WTC11 (cell line): ENCODE measurements around the gene HNRNPH3. TPM values are rescaled to one million over a fixed set of nuclear protein-coding genes. Genes with fewer than 3 reads are reported as not detected.

Source experiments
- ATAC-seq: fragments of 200-7000 bp; cut with Tn5 transposase; 2 replicates; pipeline ENCODE4 v1.10.0; 2021; ENCODE audit warnings: mild to moderate bottlenecking, moderate library complexity
- CTCF ChIA-PET: fragments of 300-600 bp; sonication (Branson Sonifier 250); formaldehyde crosslinking; loops from one replicate; lab custom pipeline; 2021; ENCODE audit warnings: antibody characterized with exemption; lab: Charles Lee
- POLR2A ChIA-PET: fragments of 350-600 bp; sonication (Branson Sonifier 250); formaldehyde crosslinking; loops from one replicate; lab custom pipeline; 2021; ENCODE audit warnings: antibody characterized with exemption; lab: Charles Lee
- DNase-seq: peaks from one replicate; pipeline ENCODE4 v3.0.0; 2021; ENCODE audit warnings: low spot score
- H3K27ac Mint-ChIP-seq: 2 replicates; pipeline ENCODE4 v1.8.0; 2021; ENCODE audit warnings: mixed read lengths
- H3K27me3 Mint-ChIP-seq: 2 replicates; pipeline ENCODE4 v1.8.0; 2021; ENCODE audit warnings: low read depth, mild to moderate bottlenecking, moderate library complexity, mixed read lengths
- H3K36me3 Mint-ChIP-seq: 2 replicates; pipeline ENCODE4 v1.8.0; 2021; ENCODE audit warnings: mixed read lengths
- H3K4me1 Mint-ChIP-seq: 2 replicates; pipeline ENCODE4 v1.8.0; 2022; ENCODE audit warnings: mixed read lengths
- H3K4me3 Mint-ChIP-seq: 2 replicates; pipeline ENCODE4 v1.8.0; 2021; ENCODE audit warnings: mild to moderate bottlenecking, moderate library complexity, mixed read lengths
- H3K9me3 Mint-ChIP-seq: 2 replicates; pipeline ENCODE4 v1.8.0; 2021; ENCODE audit warnings: mixed read lengths
- ATF1 ChIP-seq: sonication (generic); formaldehyde crosslinking; IDR thresholded peaks from 2 replicates; pipeline ENCODE4 v1.8.1; 2023; ENCODE audit warnings: mild to moderate bottlenecking, moderate library complexity, missing genetic modification reagents
- CBFB ChIP-seq: sonication (generic); formaldehyde crosslinking; IDR thresholded peaks from 2 replicates; pipeline ENCODE4 v1.8.1; 2022; ENCODE audit warnings: mild to moderate bottlenecking, low read depth, missing genetic modification reagents
- CREB1 ChIP-seq: sonication (generic); formaldehyde crosslinking; IDR thresholded peaks from 2 replicates; pipeline ENCODE4 v1.8.0; 2023; ENCODE audit warnings: mild to moderate bottlenecking, missing genetic modification reagents
- EMX1 ChIP-seq: fragments of 250-450 bp; sonication (Bioruptor Pico); IDR thresholded peaks from 2 replicates; pipeline ENCODE4 v1.8.0; 2021; ENCODE audit warnings: mild to moderate bottlenecking
- ESRRA ChIP-seq: sonication (generic); formaldehyde crosslinking; IDR thresholded peaks from 2 replicates; pipeline ENCODE4 v1.8.1; 2022; ENCODE audit warnings: mild to moderate bottlenecking, missing genetic modification reagents, borderline replicate concordance
- FOXK1 ChIP-seq: sonication (generic); formaldehyde crosslinking; IDR thresholded peaks from 2 replicates; pipeline ENCODE4 v1.8.0; 2022; ENCODE audit warnings: mild to moderate bottlenecking, moderate library complexity, missing genetic modification reagents
- GTF2I ChIP-seq: fragments of 250-450 bp; sonication (Bioruptor Pico); conservative IDR thresholded peaks from 2 replicates; pipeline ENCODE4 v1.4.0; 2021; ENCODE audit warnings: mild to moderate bottlenecking
- HMGA2 ChIP-seq: fragments of 250-450 bp; sonication (Bioruptor Pico); IDR thresholded peaks from 2 replicates; pipeline ENCODE4 v1.4.0; 2021; ENCODE audit warnings: mild to moderate bottlenecking, moderate library complexity
- KAT7 ChIP-seq: sonication (generic); formaldehyde crosslinking; IDR thresholded peaks from 2 replicates; pipeline ENCODE4 v1.8.1; 2023; ENCODE audit warnings: missing genetic modification reagents, mild to moderate bottlenecking, borderline replicate concordance
- NFYB ChIP-seq: sonication (generic); formaldehyde crosslinking; conservative IDR thresholded peaks from 2 replicates; pipeline ENCODE4 v1.8.0; 2022; ENCODE audit warnings: low read depth, missing genetic modification reagents
- NR1H2 ChIP-seq: sonication (generic); formaldehyde crosslinking; IDR thresholded peaks from 2 replicates; pipeline ENCODE4 v1.9.0; 2021; ENCODE audit warnings: mild to moderate bottlenecking, moderate library complexity, missing genetic modification reagents
- NR2C2 ChIP-seq: sonication (generic); formaldehyde crosslinking; IDR thresholded peaks from 2 replicates; pipeline ENCODE4 v1.8.0; 2022; ENCODE audit warnings: mild to moderate bottlenecking, missing genetic modification reagents
- NR3C1 ChIP-seq: sonication (generic); formaldehyde crosslinking; conservative IDR thresholded peaks from 2 replicates; pipeline ENCODE4 v1.8.1; 2023; ENCODE audit warnings: low read depth, mild to moderate bottlenecking, missing genetic modification reagents
- PRRX2 ChIP-seq: fragments of 250-450 bp; sonication (Bioruptor Pico); IDR thresholded peaks from 2 replicates; pipeline ENCODE4 v1.8.0; 2021; ENCODE audit warnings: mild to moderate bottlenecking
- SMAD4 ChIP-seq: sonication (generic); formaldehyde crosslinking; IDR thresholded peaks from 2 replicates; pipeline ENCODE4 v1.8.0; 2022; ENCODE audit warnings: mild to moderate bottlenecking, missing genetic modification reagents
- SP1 ChIP-seq: sonication (generic); formaldehyde crosslinking; conservative IDR thresholded peaks from 2 replicates; pipeline ENCODE4 v1.8.1; 2022; ENCODE audit warnings: missing genetic modification reagents
- TP53 ChIP-seq: sonication (generic); formaldehyde crosslinking; IDR thresholded peaks from 2 replicates; pipeline ENCODE4 v1.8.1; 2023; ENCODE audit warnings: mild to moderate bottlenecking, missing genetic modification reagents
- ZNF396 ChIP-seq: fragments of 250-450 bp; sonication (Bioruptor Pico); IDR thresholded peaks from 2 replicates; pipeline ENCODE4 v1.8.0; 2021; ENCODE audit warnings: mild to moderate bottlenecking, moderate library complexity, borderline replicate concordance
- total RNA-seq: library from RNA; stranded (reverse); gene quantifications from 3 replicates; pipeline ENCODE4 v1.2.3, GENCODE V29; 2021
- TF ChIP-seq, protein P1 (sequence below): sonication (generic); formaldehyde crosslinking; IDR thresholded peaks from 2 replicates; pipeline ENCODE4 v1.8.1; 2022; ENCODE audit warnings: missing genetic modification reagents, borderline replicate concordance
- TF ChIP-seq, protein P2 (sequence below): fragments of 250-450 bp; sonication (Bioruptor Pico); IDR thresholded peaks from 2 replicates; pipeline ENCODE4 v1.9.0; 2021; ENCODE audit warnings: moderate library complexity, mild to moderate bottlenecking, inconsistent platforms, borderline replicate concordance
- TF ChIP-seq, protein P3 (sequence below): sonication (generic); formaldehyde crosslinking; IDR thresholded peaks from 2 replicates; pipeline ENCODE4 v1.8.0; 2023; ENCODE audit warnings: missing genetic modification reagents, mild to moderate bottlenecking, borderline replicate concordance

HNRNPH3 gene
- total RNA-seq, 1 experiment from 2014 or later, result 223 TPM

DNA sequence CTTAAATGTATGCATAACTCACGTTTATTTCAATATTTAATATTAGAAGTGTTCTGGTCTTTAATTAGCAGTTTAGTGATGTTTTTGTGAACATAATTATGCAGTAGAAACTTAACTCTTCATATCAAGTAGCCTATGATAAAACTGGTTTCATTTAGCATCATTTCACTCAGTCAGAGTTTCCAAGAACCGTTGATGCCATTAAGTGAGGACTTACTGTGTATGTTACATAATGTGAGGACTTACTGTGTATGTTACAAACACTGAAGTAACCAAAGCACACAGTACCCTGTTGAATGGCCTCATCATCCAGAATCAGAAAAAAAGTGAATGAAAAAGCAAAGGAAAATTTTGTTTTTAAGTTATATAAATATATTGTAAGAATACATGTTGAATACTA, 33.7 kb downstream of the HNRNPH3 start:
- H3K4me3 Mint-ChIP-seq, result no peak overlapping the region
- ATAC-seq (no peak), DNase-seq (no peak)
- peaks cover 6% of the 10 kb centered on the region for H3K36me3 Mint-ChIP-seq
- no peaks in the 10 kb centered on the region for H3K27me3 Mint-ChIP-seq
- H3K27ac Mint-ChIP-seq, result no peak overlapping the region
- POLR2A ChIA-PET, result no interaction called here
- TF ChIP-seq ZNF396 (CRISPR knock-in tag) (no peak), SP1 (no peak), HMGA2 (CRISPR knock-in tag) (no peak), FOXK1 (CRISPR knock-in tag) (no peak)
- CTCF ChIA-PET, result interaction anchor here (0.7 to 1.0 kb wide), 2 partner anchors 17 to 40 kb away, joined by 3 to 7 read pairs; no protein-coding TSS in a partner anchor
- no peaks in the 10 kb centered on the region for H3K4me1 Mint-ChIP-seq
- peaks cover 3% of the 10 kb centered on the region; the same call in 1 of the 2 replicates for H3K9me3 Mint-ChIP-seq

DNA sequence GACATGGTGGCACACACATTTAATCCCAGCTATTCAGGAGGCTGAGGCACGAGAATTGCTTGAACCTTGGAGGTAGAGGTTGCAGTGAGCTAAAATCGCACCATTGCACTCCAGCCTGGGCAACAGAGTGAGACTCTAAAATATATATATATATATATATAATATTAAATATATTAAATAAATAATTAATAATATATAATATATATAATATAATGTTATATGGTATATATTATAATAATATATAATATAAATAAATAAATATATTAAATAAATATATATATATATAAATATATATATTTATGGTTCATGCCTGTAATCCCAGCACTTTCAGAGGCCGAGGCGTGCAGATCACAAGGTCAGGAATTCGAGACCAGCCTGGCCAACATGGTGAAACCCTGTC, 34.7 kb downstream of the HNRNPH3 start:
- POLR2A ChIA-PET, result no interaction called here
- DNase-seq (no peak), ATAC-seq (no peak)
- no peaks in the 10 kb centered on the region for H3K27me3 Mint-ChIP-seq
- no peak overlapping the region for H3K27ac Mint-ChIP-seq
- peaks cover 8% of the 10 kb centered on the region for H3K9me3 Mint-ChIP-seq
- H3K36me3 Mint-ChIP-seq, result peaks cover 13% of the 10 kb centered on the region
- no peak for TF ChIP-seq TP53 (CRISPR knock-in tag)
- peak; percentile 91 for TF ChIP-seq HMGA2 (CRISPR knock-in tag)
- H3K4me1 Mint-ChIP-seq, result no peaks in the 10 kb centered on the region
- no peak overlapping the region for H3K4me3 Mint-ChIP-seq
- CTCF ChIA-PET, result no interaction called here

DNA sequence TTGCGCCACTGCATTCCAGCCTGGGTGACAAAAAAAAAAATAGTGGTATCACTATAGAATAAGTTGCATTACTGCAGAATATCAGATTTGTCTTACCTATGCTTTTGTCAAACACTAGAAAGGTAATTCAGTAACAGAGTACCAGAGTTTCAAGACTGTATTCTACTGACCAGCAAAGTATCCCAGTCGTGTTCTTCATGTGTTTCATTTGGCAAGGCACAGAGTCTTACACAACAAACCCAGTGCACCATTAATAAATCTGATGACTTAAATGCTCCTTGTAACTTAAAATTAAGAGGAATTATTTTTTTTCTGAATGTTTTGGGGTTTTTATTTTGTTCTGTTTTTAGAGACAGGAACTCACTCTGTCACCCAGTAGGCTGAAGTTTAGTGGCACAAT, 35.3 kb downstream of the HNRNPH3 start:
- TF ChIP-seq NR1H2, result no peak
- no peak for TF ChIP-seq NFYB
- no peak for TF ChIP-seq SMAD4 (CRISPR knock-in tag)
- no peak for TF ChIP-seq NR2C2
- no peak for TF ChIP-seq CBFB (CRISPR knock-in tag)
- TF ChIP-seq, protein P1, sequence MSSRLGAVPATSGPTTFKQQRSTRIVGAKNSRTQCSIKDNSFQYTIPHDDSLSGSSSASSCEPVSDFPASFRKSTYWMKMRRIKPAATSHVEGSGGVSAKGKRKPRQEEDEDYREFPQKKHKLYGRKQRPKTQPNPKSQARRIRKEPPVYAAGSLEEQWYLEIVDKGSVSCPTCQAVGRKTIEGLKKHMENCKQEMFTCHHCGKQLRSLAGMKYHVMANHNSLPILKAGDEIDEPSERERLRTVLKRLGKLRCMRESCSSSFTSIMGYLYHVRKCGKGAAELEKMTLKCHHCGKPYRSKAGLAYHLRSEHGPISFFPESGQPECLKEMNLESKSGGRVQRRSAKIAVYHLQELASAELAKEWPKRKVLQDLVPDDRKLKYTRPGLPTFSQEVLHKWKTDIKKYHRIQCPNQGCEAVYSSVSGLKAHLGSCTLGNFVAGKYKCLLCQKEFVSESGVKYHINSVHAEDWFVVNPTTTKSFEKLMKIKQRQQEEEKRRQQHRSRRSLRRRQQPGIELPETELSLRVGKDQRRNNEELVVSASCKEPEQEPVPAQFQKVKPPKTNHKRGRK (CRISPR knock-in tag), result no peak
- TF ChIP-seq, protein P2, sequence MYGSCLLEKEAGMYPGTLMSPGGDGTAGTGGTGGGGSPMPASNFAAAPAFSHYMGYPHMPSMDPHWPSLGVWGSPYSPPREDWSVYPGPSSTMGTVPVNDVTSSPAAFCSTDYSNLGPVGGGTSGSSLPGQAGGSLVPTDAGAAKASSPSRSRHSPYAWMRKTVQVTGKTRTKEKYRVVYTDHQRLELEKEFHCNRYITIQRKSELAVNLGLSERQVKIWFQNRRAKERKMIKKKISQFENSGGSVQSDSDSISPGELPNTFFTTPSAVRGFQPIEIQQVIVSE (CRISPR knock-in tag), result no peak
- TF ChIP-seq GTF2I, result no peak
- TF ChIP-seq EMX1 (CRISPR knock-in tag), result no peak
- TF ChIP-seq PRRX2, result no peak
- no peak for TF ChIP-seq ATF1 (CRISPR knock-in tag)
- no peak for TF ChIP-seq NR3C1 (CRISPR knock-in tag)
- TF ChIP-seq CREB1 (CRISPR knock-in tag), result no peak
- TF ChIP-seq, protein P3, sequence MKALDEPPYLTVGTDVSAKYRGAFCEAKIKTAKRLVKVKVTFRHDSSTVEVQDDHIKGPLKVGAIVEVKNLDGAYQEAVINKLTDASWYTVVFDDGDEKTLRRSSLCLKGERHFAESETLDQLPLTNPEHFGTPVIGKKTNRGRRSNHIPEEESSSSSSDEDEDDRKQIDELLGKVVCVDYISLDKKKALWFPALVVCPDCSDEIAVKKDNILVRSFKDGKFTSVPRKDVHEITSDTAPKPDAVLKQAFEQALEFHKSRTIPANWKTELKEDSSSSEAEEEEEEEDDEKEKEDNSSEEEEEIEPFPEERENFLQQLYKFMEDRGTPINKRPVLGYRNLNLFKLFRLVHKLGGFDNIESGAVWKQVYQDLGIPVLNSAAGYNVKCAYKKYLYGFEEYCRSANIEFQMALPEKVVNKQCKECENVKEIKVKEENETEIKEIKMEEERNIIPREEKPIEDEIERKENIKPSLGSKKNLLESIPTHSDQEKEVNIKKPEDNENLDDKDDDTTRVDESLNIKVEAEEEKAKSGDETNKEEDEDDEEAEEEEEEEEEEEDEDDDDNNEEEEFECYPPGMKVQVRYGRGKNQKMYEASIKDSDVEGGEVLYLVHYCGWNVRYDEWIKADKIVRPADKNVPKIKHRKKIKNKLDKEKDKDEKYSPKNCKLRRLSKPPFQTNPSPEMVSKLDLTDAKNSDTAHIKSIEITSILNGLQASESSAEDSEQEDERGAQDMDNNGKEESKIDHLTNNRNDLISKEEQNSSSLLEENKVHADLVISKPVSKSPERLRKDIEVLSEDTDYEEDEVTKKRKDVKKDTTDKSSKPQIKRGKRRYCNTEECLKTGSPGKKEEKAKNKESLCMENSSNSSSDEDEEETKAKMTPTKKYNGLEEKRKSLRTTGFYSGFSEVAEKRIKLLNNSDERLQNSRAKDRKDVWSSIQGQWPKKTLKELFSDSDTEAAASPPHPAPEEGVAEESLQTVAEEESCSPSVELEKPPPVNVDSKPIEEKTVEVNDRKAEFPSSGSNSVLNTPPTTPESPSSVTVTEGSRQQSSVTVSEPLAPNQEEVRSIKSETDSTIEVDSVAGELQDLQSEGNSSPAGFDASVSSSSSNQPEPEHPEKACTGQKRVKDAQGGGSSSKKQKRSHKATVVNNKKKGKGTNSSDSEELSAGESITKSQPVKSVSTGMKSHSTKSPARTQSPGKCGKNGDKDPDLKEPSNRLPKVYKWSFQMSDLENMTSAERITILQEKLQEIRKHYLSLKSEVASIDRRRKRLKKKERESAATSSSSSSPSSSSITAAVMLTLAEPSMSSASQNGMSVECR (CRISPR knock-in tag), result no peak
- no peak for TF ChIP-seq ESRRA
- no peak for TF ChIP-seq KAT7
- TF ChIP-seq, all 79 proteins: peak for 0

More for the DNA sequence above, 35.3 kb downstream of the HNRNPH3 start:
- Mint-ChIP-seq H3K4me1 (no peaks in the 10 kb centered on the region), H3K27me3 (no peaks in the 10 kb centered on the region), H3K9me3 (peaks cover 10% of the 10 kb centered on the region), H3K4me3 (no peak overlapping the region), H3K36me3 (peaks cover 18% of the 10 kb centered on the region), H3K27ac (no peak overlapping the region)
- ChIA-PET POLR2A (no interaction called here), CTCF (no interaction called here)
- ATAC-seq, result no peak
- DNase-seq, result no peak
